Mesodermal cell (in vitro differentiated cells): ENCODE data around the gene PCDH15.

Source experiments
- H3K27ac ChIP-seq: 2 replicates; pipeline ENCODE4 v1.7.0; 2013; ENCODE audit warnings: mild to moderate bottlenecking, low read depth, low read length, moderate library complexity; ENCODE audit not compliant: severe bottlenecking
- H3K36me3 ChIP-seq: 2 replicates; pipeline ENCODE4 v1.7.1; 2013; ENCODE audit warnings: mild to moderate bottlenecking, low read length, moderate library complexity; ENCODE audit not compliant: control insufficient read depth, insufficient read depth
- H3K4me1 ChIP-seq: one replicate; pipeline ENCODE4 v1.7.1; 2013; ENCODE audit warnings: mild to moderate bottlenecking, low read length; ENCODE audit not compliant: insufficient read depth, control insufficient read depth, poor library complexity, severe bottlenecking
- H3K4me3 ChIP-seq: 2 replicates; pipeline ENCODE4 v1.7.0; 2013; ENCODE audit warnings: low read length, control low read depth, mild to moderate bottlenecking; ENCODE audit not compliant: insufficient read depth, poor library complexity, severe bottlenecking; ENCODE audit errors: extremely low read depth
- H3K9me3 ChIP-seq: 2 replicates; pipeline ENCODE4 v1.7.1; 2013; ENCODE audit warnings: mild to moderate bottlenecking, low read length, moderate library complexity; ENCODE audit not compliant: control insufficient read depth
- WGBS, 2 experiments: methylation state at CpG; one replicate each; pipeline ENCODE4 v1.1.5; 2013; ENCODE audit warnings: missing lambda C conversion rate in 2 of 2; ENCODE audit not compliant: insufficient coverage in 2 of 2; 5-methylcytosine and 5-hydroxymethylcytosine counted together

Gene PCDH15

DNA sequence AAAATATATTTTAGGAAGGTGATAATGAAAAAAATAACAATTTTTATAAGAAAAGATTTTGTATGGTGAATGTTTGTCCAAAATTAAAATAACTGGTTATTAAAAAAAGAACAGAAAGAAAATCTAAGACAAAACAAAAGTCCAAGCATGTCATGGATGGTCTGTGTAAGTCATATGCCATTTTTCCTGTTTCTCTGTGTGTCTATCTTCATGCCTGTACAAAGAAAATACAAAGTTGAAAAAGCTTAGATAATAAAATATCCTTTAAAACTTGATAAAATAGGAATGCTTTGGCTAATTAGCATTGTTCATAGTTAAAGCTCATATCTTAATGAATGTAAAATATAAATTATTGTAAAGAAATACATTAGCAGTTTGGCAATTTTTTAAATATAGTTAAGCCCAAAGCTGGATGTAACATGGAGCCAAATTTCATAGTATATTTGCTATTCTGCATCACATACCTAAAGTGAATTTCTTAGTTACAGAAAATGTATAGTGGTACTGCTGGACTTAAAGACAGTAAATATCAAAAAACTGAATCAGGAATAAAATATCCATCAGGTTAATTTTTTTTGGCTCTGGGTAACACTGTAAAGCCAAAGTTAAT is 661.1 kb downstream of the PCDH15 start:
- Histone ChIP-seq H3K4me1 (no peaks in the 10 kb centered on the region), H3K27ac (no peak overlapping the region), H3K9me3 (peaks cover 16% of the 10 kb centered on the region), H3K36me3 (no peaks in the 10 kb centered on the region), H3K4me3 (no peak overlapping the region)

DNA sequence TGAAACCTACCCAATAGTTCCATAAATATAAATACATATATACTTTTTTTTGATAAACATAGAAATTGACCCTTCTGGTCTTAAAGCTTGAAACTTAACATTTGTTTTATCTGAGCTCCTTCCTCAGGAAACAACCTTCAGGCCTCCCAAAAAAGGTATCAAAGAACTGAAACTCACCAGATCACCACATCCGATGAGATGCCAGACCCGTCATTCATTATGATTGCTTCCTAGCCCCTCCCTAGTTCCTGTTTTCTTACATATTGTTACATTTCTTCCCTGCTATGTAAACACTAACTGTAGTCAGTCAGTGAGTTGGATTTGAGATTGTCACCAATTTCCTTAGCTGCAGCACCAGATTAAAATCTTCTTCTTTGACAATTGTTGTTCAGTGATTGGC is 663.6 kb downstream of the PCDH15 start:
- no peaks in the 10 kb centered on the region for H3K4me1 ChIP-seq
- H3K4me3 ChIP-seq: no peak overlapping the region
- H3K9me3 ChIP-seq: peaks cover 16% of the 10 kb centered on the region
- no peaks in the 10 kb centered on the region for H3K36me3 ChIP-seq
- 100% methylated on average over 2 of the region's 2 CpGs; no CpG with 5 or more reads in 1 of the 2 experiments for WGBS, 2 experiments
- H3K27ac ChIP-seq: no peak overlapping the region

DNA sequence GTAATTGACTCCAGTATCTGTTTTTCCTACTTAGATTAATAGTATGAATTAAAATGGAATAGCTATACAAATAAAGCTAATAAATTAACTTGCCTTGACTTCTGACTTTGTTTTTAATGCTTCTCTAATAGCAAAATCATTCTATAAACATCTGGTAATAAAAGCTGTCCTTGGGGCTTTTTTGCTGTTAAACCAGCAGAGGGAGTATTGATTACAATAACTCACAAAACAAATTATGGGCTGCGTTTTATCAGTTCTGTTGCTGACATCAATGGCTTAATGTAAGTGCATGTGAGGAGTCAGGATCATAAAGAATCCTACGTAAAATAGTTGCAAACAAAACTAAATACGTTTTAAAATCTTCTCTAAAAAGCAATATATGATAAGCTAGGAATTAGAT is 667.8 kb downstream of the PCDH15 start:
- Histone ChIP-seq H3K36me3 (no peaks in the 10 kb centered on the region), H3K4me3 (no peak overlapping the region), H3K4me1 (no peaks in the 10 kb centered on the region), H3K27ac (no peak overlapping the region), H3K9me3 (peaks cover 5% of the 10 kb centered on the region)
- WGBS, 2 experiments: no CpG with 5 or more reads among the region's 3 CpGs

DNA sequence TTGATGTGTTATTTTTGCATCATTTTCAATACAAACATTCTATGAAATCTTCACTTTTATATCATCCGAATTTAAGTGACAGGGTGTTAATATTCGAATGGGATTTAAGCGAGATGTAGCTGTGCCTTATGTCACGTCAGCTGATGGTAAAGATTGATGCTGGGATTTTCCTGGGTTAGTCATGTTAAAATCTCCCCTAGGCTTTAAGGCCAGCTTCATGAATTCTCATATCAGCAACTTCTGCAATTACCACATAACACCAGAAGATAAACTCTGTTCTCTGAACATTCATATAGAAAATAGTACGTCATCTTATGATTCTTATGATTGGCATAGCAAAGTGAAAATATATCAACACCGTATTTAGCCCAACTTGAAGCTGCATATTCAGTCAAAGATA is 669.2 kb downstream of the PCDH15 start:
- Histone ChIP-seq H3K4me3 (no peak overlapping the region), H3K36me3 (no peaks in the 10 kb centered on the region), H3K4me1 (no peaks in the 10 kb centered on the region), H3K9me3 (no peaks in the 10 kb centered on the region), H3K27ac (no peak overlapping the region)
- WGBS, 2 experiments: 78% methylated on average over 1 of the region's 6 CpGs; no CpG with 5 or more reads in 1 of the 2 experiments

DNA sequence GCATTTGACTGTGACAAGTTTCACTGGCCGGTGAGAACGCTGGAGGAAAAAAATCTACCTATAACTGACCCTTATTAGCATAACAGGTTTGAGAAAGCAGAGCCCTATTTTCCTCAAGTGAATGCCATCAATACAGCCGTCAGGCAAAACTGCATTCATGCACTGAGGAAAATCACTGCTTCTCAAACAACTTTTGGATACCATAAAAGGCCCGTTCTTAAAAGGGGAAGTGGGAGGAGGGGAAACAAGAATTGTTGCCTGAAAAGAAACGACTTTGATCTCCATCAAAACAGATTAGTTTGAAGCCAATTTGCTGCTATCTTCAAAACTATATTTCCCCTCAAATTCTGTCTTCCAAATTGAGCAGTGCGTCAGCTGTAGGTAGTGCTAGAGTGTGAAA is 670.6 kb downstream of the PCDH15 start:
- Histone ChIP-seq H3K27ac (no peak overlapping the region), H3K36me3 (no peaks in the 10 kb centered on the region), H3K9me3 (no peaks in the 10 kb centered on the region), H3K4me3 (no peak overlapping the region), H3K4me1 (no peaks in the 10 kb centered on the region)
- 80 to 90% methylated on average over 1 to 3 of the region's 6 CpGs for WGBS, 2 experiments

DNA sequence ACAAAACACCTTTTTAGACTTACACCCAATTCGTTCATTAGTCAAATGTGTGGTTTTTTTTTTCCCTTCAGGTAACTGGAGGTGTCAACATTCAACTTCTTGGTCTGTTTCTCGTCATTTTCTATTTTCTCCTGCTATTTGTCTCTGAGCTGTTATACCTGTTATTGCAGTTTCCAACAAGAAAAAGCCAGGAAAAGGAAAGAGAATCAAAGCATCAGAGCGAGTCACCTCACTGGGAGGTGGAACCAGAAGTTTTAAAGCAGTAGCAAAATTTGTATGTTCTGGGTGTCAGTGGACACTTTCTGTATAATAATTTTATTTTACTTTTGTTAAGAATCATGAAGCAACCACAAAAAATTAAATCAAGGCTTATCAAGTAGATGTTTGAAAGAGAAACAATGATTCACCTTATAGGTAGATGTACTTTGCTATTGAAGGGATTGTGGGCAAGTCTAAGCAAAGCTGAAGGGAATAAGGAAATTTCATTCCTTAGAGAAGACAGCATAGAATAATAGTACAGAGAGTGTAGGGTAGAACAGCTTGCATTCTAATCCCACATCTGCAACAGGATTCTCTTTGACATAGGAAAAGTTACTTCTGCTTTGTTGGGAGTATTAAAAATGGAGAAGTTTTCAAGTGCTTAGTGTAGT is 675.8 kb downstream of the PCDH15 start:
- Histone ChIP-seq H3K27ac (no peak overlapping the region), H3K4me1 (no peaks in the 10 kb centered on the region), H3K9me3 (no peaks in the 10 kb centered on the region), H3K36me3 (no peaks in the 10 kb centered on the region), H3K4me3 (no peak overlapping the region)
- whole genome bisulfite sequencing, 2 experiments: 60 to 80% methylated on average over 1 to 2 of the region's 3 CpGs

DNA sequence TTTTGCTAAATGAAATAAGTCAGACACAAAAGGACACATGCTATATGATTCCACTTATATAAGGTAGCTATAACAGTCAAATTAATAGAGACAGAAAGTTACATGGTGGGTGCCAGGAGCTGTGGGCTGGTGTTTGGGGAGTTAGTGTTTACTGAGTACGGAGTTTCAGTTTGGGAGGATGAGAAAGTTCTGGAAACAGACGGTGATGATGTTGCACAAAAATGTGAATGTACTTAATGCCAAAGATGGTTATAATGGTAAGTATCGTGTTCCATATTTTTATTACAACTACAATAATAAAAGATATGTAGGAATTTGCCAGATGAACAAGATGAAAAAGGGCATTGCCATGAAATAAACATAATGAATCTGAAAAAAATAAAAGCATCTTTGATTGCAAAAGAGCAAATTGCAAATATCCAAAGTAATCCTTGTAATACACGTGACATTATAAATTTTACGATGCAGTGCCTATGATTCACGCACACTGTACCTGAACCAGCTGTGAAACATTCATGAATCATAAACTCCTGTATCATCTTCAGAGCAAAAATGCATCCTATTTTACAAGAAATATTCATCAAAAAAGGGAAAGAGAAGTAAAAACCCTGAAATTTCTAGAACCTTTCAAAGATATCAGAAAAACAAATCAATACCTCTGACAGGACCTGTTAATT is 676.7 kb downstream of the PCDH15 start:
- no peak overlapping the region for H3K4me3 ChIP-seq
- no peaks in the 10 kb centered on the region for H3K4me1 ChIP-seq
- H3K9me3 ChIP-seq: no peaks in the 10 kb centered on the region
- WGBS, 2 experiments: 91 to 93% methylated on average over 3 to 4 of the region's 6 CpGs
- no peaks in the 10 kb centered on the region for H3K36me3 ChIP-seq
- H3K27ac ChIP-seq: no peak overlapping the region

DNA sequence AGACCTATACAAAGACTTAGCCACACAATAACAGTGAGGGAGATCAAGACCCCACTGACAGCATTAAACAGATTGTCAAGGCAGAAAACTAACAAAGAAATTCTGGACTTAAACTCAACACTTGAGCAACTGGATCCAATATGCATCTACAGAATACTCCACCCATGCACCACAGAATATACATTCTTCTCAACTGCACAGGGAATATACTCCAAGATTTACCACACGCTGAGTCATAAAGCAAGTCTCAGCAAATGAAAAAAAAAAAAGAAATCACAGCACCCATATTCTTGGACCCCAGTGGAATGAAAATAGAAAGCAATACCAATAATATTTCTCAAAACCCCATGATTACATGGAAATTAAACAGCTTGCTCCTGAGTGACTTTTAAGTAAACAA is 680.2 kb downstream of the PCDH15 start:
- H3K27ac ChIP-seq: no peak overlapping the region

DNA sequence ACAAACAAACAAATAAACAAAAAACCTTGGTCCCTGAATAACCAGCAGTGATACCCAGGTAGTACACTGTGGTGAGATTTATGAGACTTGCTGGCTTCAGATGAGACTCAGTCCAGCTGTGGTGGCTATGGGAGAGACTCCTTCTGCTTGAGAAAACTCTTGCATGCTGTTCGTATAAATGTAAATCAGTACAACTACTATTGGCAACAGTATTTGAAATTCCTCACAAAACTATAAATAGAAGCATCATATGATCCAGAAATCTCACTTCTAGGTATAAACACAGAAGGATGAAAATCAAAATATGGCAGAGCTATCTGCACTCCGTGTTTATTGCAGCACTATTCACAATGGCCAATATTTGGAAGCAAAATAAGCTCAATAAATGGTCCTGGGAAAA is 692.1 kb downstream of the PCDH15 start:
- Histone ChIP-seq H3K4me1 (no peaks in the 10 kb centered on the region), H3K4me3 (no peak overlapping the region), H3K9me3 (no peaks in the 10 kb centered on the region), H3K27ac (no peak overlapping the region), H3K36me3 (no peaks in the 10 kb centered on the region)
- WGBS, 2 experiments: 100% methylated on average over 1 of the region's 2 CpGs; no CpG with 5 or more reads in 1 of the 2 experiments

More for the DNA sequence above, 680.2 kb downstream of the PCDH15 start:
- no peaks in the 10 kb centered on the region for H3K4me1 ChIP-seq
- 0% methylated on average over 1 of the region's 1 CpG for WGBS, 2 experiments
- H3K4me3 ChIP-seq: no peak overlapping the region
- peaks cover 3% of the 10 kb centered on the region for H3K9me3 ChIP-seq
- no peaks in the 10 kb centered on the region for H3K36me3 ChIP-seq

DNA sequence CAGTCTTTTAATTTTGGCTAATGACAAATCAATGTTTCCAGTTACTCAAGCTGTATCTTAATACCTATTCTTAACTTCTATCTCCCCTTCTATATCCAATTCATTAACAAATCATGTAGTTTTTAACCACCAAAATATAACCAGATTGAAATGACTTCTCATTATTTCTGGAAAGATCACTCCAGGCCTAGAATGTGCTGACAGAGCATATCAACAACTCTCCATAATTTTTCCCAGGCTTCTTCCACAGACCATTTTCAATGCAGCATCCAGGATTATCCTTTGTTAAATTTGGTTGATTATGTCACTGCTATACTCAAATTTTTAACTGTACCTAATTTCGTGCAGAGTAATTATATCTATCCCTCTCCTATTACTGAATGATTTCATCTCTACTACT is 704.1 kb downstream of the PCDH15 start:
- H3K4me1 ChIP-seq: no peaks in the 10 kb centered on the region
- H3K4me3 ChIP-seq: no peak overlapping the region
- H3K36me3 ChIP-seq: no peaks in the 10 kb centered on the region
- WGBS, 2 experiments: no CpG with 5 or more reads among the region's 1 CpG
- no peak overlapping the region for H3K27ac ChIP-seq
- H3K9me3 ChIP-seq: no peaks in the 10 kb centered on the region

DNA sequence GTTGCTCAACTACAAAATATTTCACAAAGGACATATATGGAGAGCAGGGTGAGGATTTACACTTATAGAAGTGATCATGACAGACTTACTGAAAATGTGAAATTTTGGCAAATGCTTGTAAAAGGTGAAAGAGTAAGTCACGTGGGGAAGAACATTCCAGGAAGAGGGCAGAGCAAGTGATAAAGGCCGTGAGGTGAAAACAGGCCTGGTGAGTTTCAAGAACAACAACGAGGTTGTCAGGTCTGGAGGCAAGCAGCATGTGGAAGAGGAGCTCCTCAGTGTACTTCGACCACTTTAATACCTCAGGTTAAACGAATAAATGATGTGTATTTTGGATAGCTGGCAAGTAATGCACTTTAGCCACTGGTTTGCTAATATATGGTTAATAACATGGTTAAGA is 706.7 kb downstream of the PCDH15 start:
- no peak overlapping the region for H3K4me3 ChIP-seq
- H3K9me3 ChIP-seq: no peaks in the 10 kb centered on the region
- no peaks in the 10 kb centered on the region for H3K4me1 ChIP-seq
- no peak overlapping the region for H3K27ac ChIP-seq
- 45 to 65% methylated on average over 3 of the region's 5 CpGs for WGBS, 2 experiments
- H3K36me3 ChIP-seq: no peaks in the 10 kb centered on the region
